Testis (tissue), 3 donors: ENCODE data around the gene NOC2L. TPM values are rescaled to one million over a fixed set of nuclear protein-coding genes. Genes with fewer than 3 reads are reported as not detected.

Experiments used
- DNase-seq: peaks from one replicate; pipeline ENCODE4 v3.0.0-alpha.2; 2019
- H3K27ac ChIP-seq, 2 donors: fragments of 200-600 bp; sonication (generic); one replicate each; pipeline ENCODE4 v1.5.1; 2019
- H3K27me3 ChIP-seq: fragments of 200-600 bp; sonication (generic); one replicate; pipeline ENCODE4 v1.5.1; 2019
- H3K36me3 ChIP-seq: fragments of 200-600 bp; sonication (generic); one replicate; pipeline ENCODE4 v1.5.1; 2017; ENCODE audit warnings: low read depth; ENCODE audit errors: missing control alignments
- H3K4me1 ChIP-seq: fragments of 200-600 bp; sonication (generic); one replicate; pipeline ENCODE4 v1.5.1; 2019
- H3K4me3 ChIP-seq, 2 donors: fragments of 200-600 bp; sonication (generic); one replicate each; pipeline ENCODE4 v1.5.1; 2017 to 2019
- H3K9me3 ChIP-seq: fragments of 200-600 bp; sonication (generic); one replicate; pipeline ENCODE4 v1.5.1; 2017
- CTCF ChIP-seq, 3 experiments: fragments of 450-650 bp in 2 of 3; fragments of 200-600 bp in 1 of 3; sonication (generic) in 1 of 3; IDR thresholded peaks; one replicate each; pipeline ENCODE4 v1.5.1; 2016 to 2019; ENCODE audit warnings: antibody characterized with exemption in 3 of 3, mild to moderate bottlenecking in 2 of 3, moderate library complexity in 1 of 3
- POLR2A ChIP-seq: fragments of 450-650 bp; IDR thresholded peaks from one replicate; pipeline ENCODE4 v1.6.1; 2017; ENCODE audit warnings: antibody characterized with exemption, mild to moderate bottlenecking, moderate library complexity
- WGBS, 2 donors: methylation state at CpG; one replicate each; pipeline ENCODE4 v1.1.5; 2018; 5-methylcytosine and 5-hydroxymethylcytosine counted together
- intact Hi-C: fragments of 100-400 bp; cut with DNase I; formaldehyde crosslinking; loops from one replicate; pipeline ENCODE4 v1.15.1; 2023; ENCODE audit warnings: low total_unique reads
- polyA plus RNA-seq: library from polyadenylated mRNA; stranded (reverse); fragments of 350-450 nt; fragmentation: Illumina TruSeq; extraction: RNeasy Lipid Tissue Mini Kit (QIAGEN cat#74804); gene quantifications from one replicate; pipeline ENCODE4 v1.2.3, GENCODE V29; 2014; ENCODE audit warnings: low read depth, low replicate concordance; ENCODE audit not compliant: insufficient read depth
- total RNA-seq, 2 donors: library from RNA; depleted of rRNA; stranded (reverse); fragments of >200 nt; gene quantifications; one replicate each; pipeline ENCODE4 v1.2.3, GENCODE V29; 2016

The NOC2L gene
- total and polyA plus RNA-seq, 3 donors from 2014 or later: 78.3 to 94.0 (median 82.5) TPM

- TF ChIP-seq CTCF (IDR thresholded peaks at IDR 0.05): no peak
- intact Hi-C loops: loop anchor here (10.0 kb wide), 1 partner anchor 60 kb away; no protein-coding TSS in a partner anchor
- H3K4me1 ChIP-seq: peaks cover 14% of the 10 kb centered on the region
- H3K4me3 ChIP-seq: no peak overlapping the region
- H3K27me3 ChIP-seq: no peaks in the 10 kb centered on the region
- H3K9me3 ChIP-seq: no peaks in the 10 kb centered on the region
- DNase-seq: peak; percentile 55
- no peak overlapping the region for H3K27ac ChIP-seq
- no peaks in the 10 kb centered on the region for H3K36me3 ChIP-seq
- WGBS, 2 donors: 29 to 32% methylated on average over 17 to 21 of the region's 21 CpGs
Observed at GRCh38 chr1:1004780-1005697, 46.0 kb upstream of the NOC2L start.

- intact Hi-C loops: loop anchor here (10.0 kb wide), 1 partner anchor 60 kb away; no protein-coding TSS in a partner anchor
- no peak overlapping the region for H3K27ac ChIP-seq
- no peak for TF ChIP-seq POLR2A
- no peak for TF ChIP-seq CTCF (IDR thresholded peaks at IDR 0.05)
- no peaks in the 10 kb centered on the region for H3K27me3 ChIP-seq
- DNase-seq: no peak
- 65 to 67% methylated on average over 4 to 7 of the region's 7 CpGs for WGBS, 2 donors
- no peak overlapping the region for H3K4me3 ChIP-seq
- no peaks in the 10 kb centered on the region for H3K36me3 ChIP-seq
- no peaks in the 10 kb centered on the region for H3K9me3 ChIP-seq
- peaks cover 16% of the 10 kb centered on the region for H3K4me1 ChIP-seq
Observed at GRCh38 chr1:1004420-1004779, 45.3 kb upstream of the NOC2L start.

GRCh38 chr1:1003618-1004419 lies 44.8 kb upstream of the NOC2L start:
- 84 to 85% methylated on average over 7 to 22 of the region's 22 CpGs for WGBS, 2 donors
- H3K4me3 ChIP-seq: no peak overlapping the region
- no peak for DNase-seq
- intact Hi-C loops: loop anchor here (10.0 kb wide), 1 partner anchor 61 kb away; no protein-coding TSS in a partner anchor
- H3K36me3 ChIP-seq: no peaks in the 10 kb centered on the region
- H3K27me3 ChIP-seq: no peaks in the 10 kb centered on the region
- no peak overlapping the region for H3K27ac ChIP-seq
- no peaks in the 10 kb centered on the region for H3K9me3 ChIP-seq
- TF ChIP-seq POLR2A (no peak), CTCF (IDR thresholded peaks at IDR 0.05) (no peak)
- H3K4me1 ChIP-seq: peaks cover 18% of the 10 kb centered on the region

- intact Hi-C loops: loop anchor here (10.0 kb wide), 1 partner anchor 64 kb away; no protein-coding TSS in a partner anchor
- H3K27me3 ChIP-seq: no peaks in the 10 kb centered on the region
- H3K36me3 ChIP-seq: no peaks in the 10 kb centered on the region
- H3K9me3 ChIP-seq: no peaks in the 10 kb centered on the region
- DNase-seq: no peak
- peak overlapping the region; percentile 87 to 89 for H3K27ac ChIP-seq
- WGBS, 2 donors: 1 to 4% methylated on average over 24 to 55 of the region's 58 CpGs
- peaks cover 20% of the 10 kb centered on the region for H3K4me1 ChIP-seq
- peak overlapping the region; percentile 56 to 64 for H3K4me3 ChIP-seq
- TF ChIP-seq CTCF (IDR thresholded peaks at IDR 0.05): no peak
- no peak for TF ChIP-seq POLR2A
Observed at GRCh38 chr1:1001057-1001783, 42.2 kb upstream of the NOC2L start.
